ENCODE measurements around the gene SIPA1L3. TPM values are rescaled to one million over a fixed set of nuclear protein-coding genes. Genes with fewer than 3 reads are reported as not detected.

Gene SIPA1L3
- total RNA-seq, 1 donor from 2014 or later, result 27.1 TPM

DNA sequence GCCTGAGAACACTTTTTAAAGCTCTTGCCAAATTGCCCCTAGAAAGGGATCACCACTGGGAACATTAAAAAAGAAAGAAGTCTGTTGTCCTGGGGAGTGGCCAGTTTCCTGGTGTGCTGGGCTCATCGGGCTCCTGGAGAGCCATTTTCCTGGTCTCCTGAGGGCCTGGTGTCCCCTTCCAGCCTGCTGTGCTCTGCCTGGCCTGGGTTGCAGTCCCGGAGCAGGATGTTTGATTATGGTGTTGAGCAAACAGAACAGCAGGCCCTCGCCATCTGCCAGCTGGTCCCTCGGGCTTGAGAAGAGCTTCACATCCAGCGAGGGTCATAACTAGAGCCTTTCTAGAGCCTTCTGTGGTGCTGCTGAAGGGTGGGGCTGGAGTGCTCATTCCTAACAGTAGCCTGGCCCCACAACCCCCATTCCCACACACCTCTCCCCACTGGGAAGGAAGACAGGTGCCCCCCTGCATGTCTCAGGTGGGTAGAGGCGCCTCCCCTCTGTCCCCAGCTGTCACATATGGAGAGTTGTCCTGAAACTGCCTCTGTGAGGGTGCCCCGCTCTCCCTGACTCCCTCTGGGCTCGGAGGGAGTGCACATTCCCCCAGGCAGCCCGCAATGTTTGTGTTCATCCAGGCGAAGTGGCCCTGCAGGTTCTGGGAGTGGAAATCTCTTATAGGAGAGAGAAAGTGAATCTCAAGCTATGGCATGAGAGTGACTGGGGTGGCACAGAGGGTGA is 151.1 kb downstream of the SIPA1L3 start:
- no peaks in the 10 kb centered on the region for H3K9me3 ChIP-seq
- TF ChIP-seq, protein P1, sequence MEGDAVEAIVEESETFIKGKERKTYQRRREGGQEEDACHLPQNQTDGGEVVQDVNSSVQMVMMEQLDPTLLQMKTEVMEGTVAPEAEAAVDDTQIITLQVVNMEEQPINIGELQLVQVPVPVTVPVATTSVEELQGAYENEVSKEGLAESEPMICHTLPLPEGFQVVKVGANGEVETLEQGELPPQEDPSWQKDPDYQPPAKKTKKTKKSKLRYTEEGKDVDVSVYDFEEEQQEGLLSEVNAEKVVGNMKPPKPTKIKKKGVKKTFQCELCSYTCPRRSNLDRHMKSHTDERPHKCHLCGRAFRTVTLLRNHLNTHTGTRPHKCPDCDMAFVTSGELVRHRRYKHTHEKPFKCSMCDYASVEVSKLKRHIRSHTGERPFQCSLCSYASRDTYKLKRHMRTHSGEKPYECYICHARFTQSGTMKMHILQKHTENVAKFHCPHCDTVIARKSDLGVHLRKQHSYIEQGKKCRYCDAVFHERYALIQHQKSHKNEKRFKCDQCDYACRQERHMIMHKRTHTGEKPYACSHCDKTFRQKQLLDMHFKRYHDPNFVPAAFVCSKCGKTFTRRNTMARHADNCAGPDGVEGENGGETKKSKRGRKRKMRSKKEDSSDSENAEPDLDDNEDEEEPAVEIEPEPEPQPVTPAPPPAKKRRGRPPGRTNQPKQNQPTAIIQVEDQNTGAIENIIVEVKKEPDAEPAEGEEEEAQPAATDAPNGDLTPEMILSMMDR (IDR thresholded peaks at IDR 0.05), result no peak
- no peak overlapping the region for H3K4me3 ChIP-seq
- no peaks in the 10 kb centered on the region for H3K4me1 ChIP-seq
- DNase-seq (ENCODE audit: low spot score in 2 of 2), result no peak
- H3K27me3 ChIP-seq, result no peaks in the 10 kb centered on the region
- intact Hi-C loops (cut with DNase I), result no loop called here
- H3K36me3 ChIP-seq, result no peaks in the 10 kb centered on the region
- H3K27ac ChIP-seq, result no peak overlapping the region

DNA sequence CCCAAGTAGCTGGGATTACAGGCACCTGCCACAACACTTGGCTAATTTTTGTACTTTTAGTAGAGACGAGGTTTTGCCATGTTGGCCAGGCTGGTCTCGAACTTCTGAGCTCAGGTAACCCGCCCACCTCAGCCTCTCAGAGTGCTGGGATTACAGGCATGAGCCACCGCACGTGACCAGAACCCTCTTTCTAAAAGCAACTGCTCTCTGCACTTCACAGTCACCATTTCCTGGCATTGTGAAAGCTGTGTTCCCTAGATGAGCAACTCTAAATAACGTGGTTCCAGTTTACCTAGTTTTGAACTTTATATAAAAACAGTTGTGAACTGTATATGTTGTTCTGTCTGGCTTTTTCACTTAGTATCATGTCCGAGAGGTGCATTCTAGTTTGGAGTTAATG is 152.9 kb downstream of the SIPA1L3 start:
- TF ChIP-seq, protein P1 (IDR thresholded peaks at IDR 0.05), result no peak
- no peak overlapping the region for H3K4me3 ChIP-seq
- H3K27ac ChIP-seq, result no peak overlapping the region
- H3K9me3 ChIP-seq, result no peaks in the 10 kb centered on the region
- H3K36me3 ChIP-seq, result no peaks in the 10 kb centered on the region
- intact Hi-C loops (cut with DNase I), result no loop called here
- H3K4me1 ChIP-seq, result no peaks in the 10 kb centered on the region
- no peaks in the 10 kb centered on the region for H3K27me3 ChIP-seq
- DNase-seq (ENCODE audit: low spot score in 2 of 2), result no peak

DNA sequence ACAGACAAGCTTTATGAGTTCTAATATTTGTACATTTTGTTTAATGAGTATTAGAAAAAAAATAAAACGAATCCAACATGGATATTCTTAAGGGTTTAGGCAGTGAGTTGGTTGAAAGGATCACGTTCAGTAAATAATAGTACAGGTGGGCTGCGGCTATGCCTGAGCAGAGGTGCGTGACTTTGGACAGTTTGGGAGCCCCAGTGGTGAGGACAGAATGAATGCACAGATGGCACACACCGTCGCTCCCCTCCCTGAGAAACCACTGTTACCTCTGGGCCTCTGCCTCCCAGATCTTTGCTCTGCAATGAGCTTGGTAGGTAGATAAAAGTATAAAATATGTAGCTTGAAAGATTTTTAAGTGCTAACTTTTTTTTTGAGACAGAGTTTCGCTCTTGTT is 153.3 kb downstream of the SIPA1L3 start:
- Histone ChIP-seq H3K27me3 (no peaks in the 10 kb centered on the region), H3K4me3 (no peak overlapping the region), H3K27ac (no peak overlapping the region), H3K4me1 (no peaks in the 10 kb centered on the region), H3K36me3 (no peaks in the 10 kb centered on the region), H3K9me3 (no peaks in the 10 kb centered on the region)
- DNase-seq (ENCODE audit: low spot score in 2 of 2), result no peak
- intact Hi-C loops (cut with DNase I), result no loop called here
- TF ChIP-seq, protein P1 (IDR thresholded peaks at IDR 0.05), result no peak

DNA sequence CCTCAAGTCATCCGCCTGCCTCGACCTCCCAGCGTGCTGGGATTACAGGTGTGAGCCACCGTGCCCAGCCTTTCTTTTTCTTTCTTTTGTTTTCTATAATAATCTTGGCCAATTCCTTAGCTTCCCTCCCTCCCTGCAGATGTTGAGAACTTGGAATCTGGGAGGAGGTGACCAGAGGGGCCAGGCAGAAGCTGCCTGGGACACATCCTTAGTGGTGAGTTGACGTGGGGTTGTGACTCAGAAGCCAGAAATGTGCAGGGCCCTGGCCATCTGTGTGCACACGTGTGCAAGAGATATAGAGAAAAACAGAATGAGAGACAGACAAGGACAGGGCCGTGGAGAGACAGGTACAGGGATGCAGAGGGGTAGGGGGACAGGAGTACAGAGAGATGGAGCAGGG is 154.3 kb downstream of the SIPA1L3 start:
- Histone ChIP-seq H3K4me1 (no peaks in the 10 kb centered on the region), H3K4me3 (no peak overlapping the region), H3K9me3 (no peaks in the 10 kb centered on the region), H3K36me3 (no peaks in the 10 kb centered on the region), H3K27me3 (no peaks in the 10 kb centered on the region), H3K27ac (no peak overlapping the region)
- intact Hi-C loops (cut with DNase I), result no loop called here
- no peak for DNase-seq (ENCODE audit: low spot score in 2 of 2)
- TF ChIP-seq, protein P1 (IDR thresholded peaks at IDR 0.05), result no peak

DNA sequence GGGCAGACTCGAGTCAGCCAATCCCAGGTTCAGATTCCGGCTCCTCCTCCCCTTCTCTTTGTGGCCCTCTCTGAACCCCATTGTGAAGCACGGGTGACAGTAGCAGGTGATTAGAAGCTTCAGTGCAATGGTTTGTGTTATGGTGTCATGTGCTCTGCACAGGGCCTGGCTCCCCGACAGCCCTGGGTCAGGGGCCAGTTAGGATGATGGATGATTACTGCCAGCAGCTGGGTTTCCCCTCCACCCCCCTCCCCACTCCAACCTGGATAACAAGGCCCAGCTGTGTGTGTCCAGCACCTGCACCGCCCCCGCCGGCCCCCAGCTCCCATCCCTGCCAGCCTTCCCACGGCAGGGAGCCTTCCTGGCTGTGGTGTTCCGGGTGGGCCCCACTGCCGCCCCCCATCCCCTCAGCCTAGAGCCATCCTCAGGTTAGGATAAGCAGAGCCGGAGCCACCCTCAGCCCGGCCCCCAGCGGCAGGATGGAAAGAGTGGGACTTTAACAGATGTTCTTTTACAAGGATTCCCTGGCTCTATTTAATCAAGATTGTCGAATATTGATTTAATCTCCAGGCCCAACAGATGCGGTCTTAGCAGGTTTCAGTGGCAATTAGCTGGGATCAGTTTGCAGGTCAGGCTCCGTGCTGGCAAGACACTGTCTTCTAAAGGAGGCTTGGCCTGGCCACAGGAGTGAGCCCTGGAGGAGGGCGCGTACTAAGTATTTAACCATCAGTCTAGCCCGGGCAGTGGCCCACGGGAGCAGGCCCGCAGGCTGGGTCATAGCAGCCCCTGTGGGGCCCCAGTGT is 156.2 kb downstream of the SIPA1L3 start:
- intact Hi-C loops (cut with DNase I), result no loop called here
- H3K27ac ChIP-seq, result no peak overlapping the region
- no peaks in the 10 kb centered on the region for H3K9me3 ChIP-seq
- no peak for DNase-seq (ENCODE audit: low spot score in 2 of 2)
- no peak overlapping the region for H3K4me3 ChIP-seq
- TF ChIP-seq, protein P1 (IDR thresholded peaks at IDR 0.05), result no peak
- H3K4me1 ChIP-seq, result no peaks in the 10 kb centered on the region
- no peaks in the 10 kb centered on the region for H3K27me3 ChIP-seq
- H3K36me3 ChIP-seq, result no peaks in the 10 kb centered on the region
